K562 (cell line): ENCODE data around the gene IKBKE. TPM values are rescaled to one million over a fixed set of nuclear protein-coding genes. Genes with fewer than 3 reads are reported as not detected.

Experiments
- ARID1B ChIP-seq: fragments of 450-650 bp; IDR thresholded peaks from 2 replicates; pipeline ENCODE4 v1.6.1; 2016; ENCODE audit warnings: antibody characterized with exemption, mild to moderate bottlenecking, inconsistent platforms
- ARID2 ChIP-seq: fragments of 450-650 bp; IDR thresholded peaks from 2 replicates; pipeline ENCODE4 v1.6.1; 2017; ENCODE audit warnings: antibody characterized with exemption, mild to moderate bottlenecking
- CBFA2T3 ChIP-seq: fragments of 450-650 bp; IDR thresholded peaks from 2 replicates; pipeline ENCODE4 v1.6.1; 2017
- CBX1 ChIP-seq: sonication (generic); IDR thresholded peaks from 2 replicates; pipeline ENCODE4 v1.6.1; 2016; ENCODE audit warnings: antibody characterized with exemption, low read depth, mild to moderate bottlenecking
- CC2D1A ChIP-seq: fragments of 450-650 bp; IDR thresholded peaks from 2 replicates; pipeline ENCODE4 v1.6.1; 2017; ENCODE audit warnings: mild to moderate bottlenecking
- CCNT2 ChIP-seq: IDR thresholded peaks from 2 replicates; pipeline ENCODE4 v1.6.1; 2011; ENCODE audit warnings: borderline replicate concordance, low read depth, mild to moderate bottlenecking, moderate library complexity, mixed read lengths, low read length; ENCODE audit not compliant: insufficient read length; ENCODE audit errors: extremely low read depth
- DPF2 ChIP-seq: fragments of 450-650 bp; IDR thresholded peaks from 2 replicates; pipeline ENCODE4 v1.6.1; 2016
- KAT7 ChIP-seq: sonication (generic); formaldehyde crosslinking; IDR thresholded peaks from 2 replicates; pipeline ENCODE4 v1.8.0; 2022; ENCODE audit warnings: missing genetic modification reagents, mild to moderate bottlenecking, borderline replicate concordance
- MYNN ChIP-seq, 2 experiments: sonication (generic); formaldehyde crosslinking in 1 of 2; IDR thresholded peaks; 2 replicates each; pipeline versions ENCODE4 v1.5.0 to v1.6.1; 2016 to 2020; ENCODE audit warnings: antibody characterized with exemption in 1 of 2, missing genetic modification reagents in 1 of 2
- NBN ChIP-seq: fragments of 450-650 bp; IDR thresholded peaks from 2 replicates; pipeline ENCODE4 v1.6.1; 2016; ENCODE audit warnings: low read depth, mild to moderate bottlenecking
- NFYB ChIP-seq: IDR thresholded peaks from 2 replicates; pipeline ENCODE4 v1.6.1; 2011; ENCODE audit warnings: mild to moderate bottlenecking, moderate library complexity; ENCODE audit not compliant: insufficient read length; ENCODE audit errors: extremely low read depth
- RB1 ChIP-seq: fragments of 450-650 bp; IDR thresholded peaks from 2 replicates; pipeline ENCODE4 v1.6.1; 2017; ENCODE audit warnings: low read depth, mild to moderate bottlenecking
- RNF2 ChIP-seq: sonication (generic); IDR thresholded peaks from 2 replicates; pipeline ENCODE4 v1.6.1; 2016
- SREBF1 ChIP-seq: fragments of 150-350 bp; IDR thresholded peaks from 2 replicates; pipeline ENCODE4 v1.6.1; 2014; ENCODE audit warnings: antibody characterized with exemption, low read depth, low read length, borderline replicate concordance
- ZFP36 ChIP-seq: fragments of 150-350 bp; IDR thresholded peaks from 2 replicates; pipeline ENCODE4 v1.6.1; 2018; ENCODE audit warnings: low read length, low read depth; ENCODE audit not compliant: partially characterized antibody
- ZNF436 ChIP-seq: fragments of 250-450, 450-650 bp; sonication (Bioruptor Pico); formaldehyde crosslinking; IDR thresholded peaks from 2 replicates; pipeline ENCODE4 v1.7.0; 2020; ENCODE audit warnings: mild to moderate bottlenecking
- ZNF444 ChIP-seq: fragments of 250-450 bp; sonication (Bioruptor Pico); IDR thresholded peaks from 2 replicates; pipeline ENCODE4 v1.4.0; 2020; ENCODE audit warnings: mild to moderate bottlenecking, moderate library complexity
- ZNF561 ChIP-seq: fragments of 450-650 bp; formaldehyde crosslinking; conservative IDR thresholded peaks from 2 replicates; pipeline ENCODE4 v1.4.0; 2020; ENCODE audit warnings: mild to moderate bottlenecking, moderate library complexity
- ZNF668 ChIP-seq: fragments of 250-450 bp; sonication (Bioruptor Pico); IDR thresholded peaks from 2 replicates; pipeline ENCODE4 v1.8.0; 2022; ENCODE audit warnings: mild to moderate bottlenecking, inconsistent platforms
- polyA plus RNA-seq, 8 experiments: library from polyadenylated mRNA; depleted of rRNA in 4 of 8; stranded (reverse) in 5 of 8; unstranded in 3 of 8; fragments of >200 nt; fragmentation: Nextera tagmentation in 2 of 8; fragmentation: Illumina TruSeq in 1 of 8; extraction: Ambion mirVana in 2 of 8; extraction: Trizol in 1 of 8; gene quantifications; 2 replicates each; pipeline versions ENCODE4 v1.2.1 to v1.2.3, GENCODE V29; 2011 to 2014; ENCODE audit warnings: inconsistent platforms in 1 of 8, missing spikeins in 1 of 8
- total RNA-seq, 7 experiments: library from RNA; depleted of rRNA in 6 of 7; stranded (reverse); fragments of >200 nt in 6 of 7; fragmentation: Illumina TruSeq in 2 of 7; extraction: Trizol in 2 of 7; gene quantifications; 2 replicates each; pipeline versions ENCODE4 v1.2.1 to v1.2.3, GENCODE V29; 2011 to 2021; ENCODE audit warnings: low replicate concordance in 1 of 7
- TF ChIP-seq, protein P1 (sequence below): IDR thresholded peaks from 2 replicates; pipeline ENCODE4 v1.6.1; 2012; ENCODE audit warnings: low read depth, low read length, improper control_type of control experiment, borderline replicate concordance
- TF ChIP-seq, protein P2 (sequence below): fragments of 450-650 bp; IDR thresholded peaks from 2 replicates; pipeline ENCODE4 v1.6.1; 2018; ENCODE audit warnings: mild to moderate bottlenecking, low read depth; ENCODE audit not compliant: partially characterized antibody
- TF ChIP-seq, protein P3 (sequence below): sonication (generic); formaldehyde crosslinking; IDR thresholded peaks from 2 replicates; pipeline ENCODE4 v1.8.0; 2022; ENCODE audit warnings: mild to moderate bottlenecking, missing genetic modification reagents
- TF ChIP-seq, protein P4 (sequence below), 3 experiments: fragments of 200-800 bp in 1 of 3; fragments of 250-450 bp in 1 of 3; fragments of 450-650 bp in 1 of 3; sonication (Bioruptor Pico) in 1 of 3; sonication (Bioruptor generic) in 1 of 3; formaldehyde crosslinking in 1 of 3; IDR thresholded peaks; 2 replicates each; pipeline versions ENCODE4 v1.6.1 to v1.8.0; 2016 to 2022; ENCODE audit warnings: mild to moderate bottlenecking in 2 of 3, missing genetic modification characterization in 2 of 3, missing compliant biosample characterization in 1 of 3, moderate library complexity in 1 of 3

The IKBKE gene
- total and polyA plus RNA-seq, 9 of the 15 experiments (the other 6 are each of a cell fraction or from before 2014, with no cell fraction given), result 2.3 to 9.0 (median 4.8) TPM

DNA sequence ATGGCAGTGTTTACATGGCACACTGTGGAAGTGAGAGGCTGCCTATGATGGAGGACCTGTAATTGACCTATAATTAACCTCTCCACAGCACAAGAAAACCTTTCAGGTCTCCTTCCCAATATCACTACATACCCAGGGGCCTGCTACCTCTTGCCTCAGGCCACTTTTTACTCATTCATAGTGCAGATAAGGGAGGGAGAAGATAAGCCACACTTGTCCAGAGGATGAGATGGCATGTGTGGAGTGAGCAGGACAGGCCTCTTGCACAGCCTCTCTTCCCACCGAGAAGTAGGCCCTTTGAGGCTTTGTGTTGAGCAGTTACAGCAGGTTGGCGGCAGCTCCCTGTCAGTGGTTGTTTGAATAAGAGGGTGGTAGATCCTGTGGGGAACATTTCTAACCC is 31.1 kb upstream of the IKBKE start (continued):
- TF ChIP-seq, protein P1, sequence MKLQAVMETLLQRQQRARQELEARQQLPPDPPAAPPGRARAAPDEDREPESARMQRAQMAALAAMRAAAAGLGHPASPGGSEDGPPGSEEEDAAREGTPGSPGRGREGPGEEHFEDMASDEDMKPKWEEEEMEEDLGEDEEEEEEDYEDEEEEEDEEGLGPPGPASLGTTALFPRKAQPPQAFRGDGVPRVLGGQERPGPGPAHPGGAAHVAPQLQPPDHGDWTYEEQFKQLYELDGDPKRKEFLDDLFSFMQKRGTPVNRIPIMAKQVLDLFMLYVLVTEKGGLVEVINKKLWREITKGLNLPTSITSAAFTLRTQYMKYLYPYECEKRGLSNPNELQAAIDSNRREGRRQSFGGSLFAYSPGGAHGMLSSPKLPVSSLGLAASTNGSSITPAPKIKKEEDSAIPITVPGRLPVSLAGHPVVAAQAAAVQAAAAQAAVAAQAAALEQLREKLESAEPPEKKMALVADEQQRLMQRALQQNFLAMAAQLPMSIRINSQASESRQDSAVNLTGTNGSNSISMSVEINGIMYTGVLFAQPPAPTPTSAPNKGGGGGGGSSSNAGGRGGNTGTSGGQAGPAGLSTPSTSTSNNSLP, result no peak
- TF ChIP-seq CBFA2T3 (peak; percentile 87), MYNN (IDR thresholded peaks at IDR 0.05) (peak; percentile 56; the same call in 1 of the 2 replicates), MYNN (CRISPR knock-in tag; IDR thresholded peaks at IDR 0.05) (no peak), ARID1B (peak; percentile 90), ZFP36 (peak; percentile 88), SREBF1 (no peak), DPF2 (peak; percentile 94), RB1 (no peak), NFYB (no peak), NBN (peak; percentile 71; the same call in 1 of the 2 replicates), CCNT2 (peak; percentile 17), ARID2 (no peak), ZNF668 (peak; percentile 73; the same call in 1 of the 2 replicates), CC2D1A (peak; percentile 25; the same call in 1 of the 2 replicates), KAT7 (CRISPR knock-in tag) (no peak), ZNF561 (no peak), ZNF444 (CRISPR knock-in tag) (no peak), RNF2 (peak; percentile 39; the same call in 1 of the 2 replicates), ZNF436 (CRISPR knock-in tag) (no peak), CBX1 (no peak)
- TF ChIP-seq, protein P2, sequence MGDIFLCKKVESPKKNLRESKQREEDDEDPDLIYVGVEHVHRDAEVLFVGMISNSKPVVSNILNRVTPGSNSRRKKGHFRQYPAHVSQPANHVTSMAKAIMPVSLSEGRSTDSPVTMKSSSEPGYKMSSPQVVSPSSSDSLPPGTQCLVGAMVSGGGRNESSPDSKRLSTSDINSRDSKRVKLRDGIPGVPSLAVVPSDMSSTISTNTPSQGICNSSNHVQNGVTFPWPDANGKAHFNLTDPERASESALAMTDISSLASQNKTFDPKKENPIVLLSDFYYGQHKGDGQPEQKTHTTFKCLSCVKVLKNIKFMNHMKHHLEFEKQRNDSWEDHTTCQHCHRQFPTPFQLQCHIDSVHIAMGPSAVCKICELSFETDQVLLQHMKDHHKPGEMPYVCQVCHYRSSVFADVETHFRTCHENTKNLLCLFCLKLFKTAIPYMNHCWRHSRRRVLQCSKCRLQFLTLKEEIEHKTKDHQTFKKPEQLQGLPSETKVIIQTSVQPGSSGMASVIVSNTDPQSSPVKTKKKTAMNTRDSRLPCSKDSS, result no peak
- TF ChIP-seq, protein P3, sequence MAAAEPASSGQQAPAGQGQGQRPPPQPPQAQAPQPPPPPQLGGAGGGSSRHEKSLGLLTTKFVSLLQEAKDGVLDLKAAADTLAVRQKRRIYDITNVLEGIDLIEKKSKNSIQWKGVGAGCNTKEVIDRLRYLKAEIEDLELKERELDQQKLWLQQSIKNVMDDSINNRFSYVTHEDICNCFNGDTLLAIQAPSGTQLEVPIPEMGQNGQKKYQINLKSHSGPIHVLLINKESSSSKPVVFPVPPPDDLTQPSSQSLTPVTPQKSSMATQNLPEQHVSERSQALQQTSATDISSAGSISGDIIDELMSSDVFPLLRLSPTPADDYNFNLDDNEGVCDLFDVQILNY (CRISPR knock-in tag), result no peak
- TF ChIP-seq, protein P4, sequence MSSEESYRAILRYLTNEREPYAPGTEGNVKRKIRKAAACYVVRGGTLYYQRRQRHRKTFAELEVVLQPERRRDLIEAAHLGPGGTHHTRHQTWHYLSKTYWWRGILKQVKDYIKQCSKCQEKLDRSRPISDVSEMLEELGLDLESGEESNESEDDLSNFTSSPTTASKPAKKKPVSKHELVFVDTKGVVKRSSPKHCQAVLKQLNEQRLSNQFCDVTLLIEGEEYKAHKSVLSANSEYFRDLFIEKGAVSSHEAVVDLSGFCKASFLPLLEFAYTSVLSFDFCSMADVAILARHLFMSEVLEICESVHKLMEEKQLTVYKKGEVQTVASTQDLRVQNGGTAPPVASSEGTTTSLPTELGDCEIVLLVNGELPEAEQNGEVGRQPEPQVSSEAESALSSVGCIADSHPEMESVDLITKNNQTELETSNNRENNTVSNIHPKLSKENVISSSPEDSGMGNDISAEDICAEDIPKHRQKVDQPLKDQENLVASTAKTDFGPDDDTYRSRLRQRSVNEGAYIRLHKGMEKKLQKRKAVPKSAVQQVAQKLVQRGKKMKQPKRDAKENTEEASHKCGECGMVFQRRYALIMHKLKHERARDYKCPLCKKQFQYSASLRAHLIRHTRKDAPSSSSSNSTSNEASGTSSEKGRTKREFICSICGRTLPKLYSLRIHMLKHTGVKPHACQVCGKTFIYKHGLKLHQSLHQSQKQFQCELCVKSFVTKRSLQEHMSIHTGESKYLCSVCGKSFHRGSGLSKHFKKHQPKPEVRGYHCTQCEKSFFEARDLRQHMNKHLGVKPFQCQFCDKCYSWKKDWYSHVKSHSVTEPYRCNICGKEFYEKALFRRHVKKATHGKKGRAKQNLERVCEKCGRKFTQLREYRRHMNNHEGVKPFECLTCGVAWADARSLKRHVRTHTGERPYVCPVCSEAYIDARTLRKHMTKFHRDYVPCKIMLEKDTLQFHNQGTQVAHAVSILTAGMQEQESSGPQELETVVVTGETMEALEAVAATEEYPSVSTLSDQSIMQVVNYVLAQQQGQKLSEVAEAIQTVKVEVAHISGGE (CRISPR knock-in tag; IDR thresholded peaks at IDR 0.05), result peak in 1 of 3 experiments; percentile 71; a peak in 1 of 6 replicates
